ENCODE measurements around the gene CAMK4. TPM values are rescaled to one million over a fixed set of nuclear protein-coding genes. Genes with fewer than 3 reads are reported as not detected.

The CAMK4 gene
- total and polyA plus RNA-seq, 8 donors = 1.0 to 18.3 (median 14.8) TPM

- no peak overlapping the region for H3K27ac ChIP-seq
- no peaks in the 10 kb centered on the region for H3K4me1 ChIP-seq
- TF ChIP-seq CTCF (IDR thresholded peaks at IDR 0.05) = no peak
- H3K4me3 ChIP-seq = no peak overlapping the region
- no peaks in the 10 kb centered on the region for H3K9me3 ChIP-seq
- DNase-seq (no peak), ATAC-seq (no peak)
- H3K36me3 ChIP-seq = no peaks in the 10 kb centered on the region
- intact Hi-C loops (cut with DNase I) = no loop called here
- no peaks in the 10 kb centered on the region for H3K27me3 ChIP-seq
These were observed 86.8 kb downstream of the CAMK4 start for GRCh38 chr5:111310711-111311620.

DNA sequence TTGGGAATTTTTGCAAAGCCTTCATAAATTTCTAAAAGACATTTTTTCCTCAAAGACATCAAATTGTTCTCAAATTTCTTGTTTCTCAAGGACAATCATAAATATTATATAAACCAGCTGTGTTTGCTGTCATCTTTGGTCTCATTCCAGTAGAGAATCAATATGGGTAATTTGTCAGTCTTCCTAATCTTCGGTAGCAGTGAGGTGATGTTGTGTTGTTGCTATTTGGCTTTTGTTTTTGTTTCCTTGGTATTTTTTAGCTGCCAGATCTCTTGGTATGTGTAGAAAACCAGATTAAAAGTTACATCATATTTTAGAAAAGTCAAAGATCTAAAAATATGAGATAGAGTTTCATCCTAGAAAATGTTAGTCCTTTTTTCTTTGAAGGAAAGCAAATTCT lies 87.5 kb downstream of the CAMK4 start:
- H3K27me3 ChIP-seq = no peaks in the 10 kb centered on the region
- H3K4me3 ChIP-seq = no peak overlapping the region
- H3K36me3 ChIP-seq = no peaks in the 10 kb centered on the region
- no peak overlapping the region for H3K27ac ChIP-seq
- TF ChIP-seq CTCF (IDR thresholded peaks at IDR 0.05) = no peak
- H3K9me3 ChIP-seq = no peaks in the 10 kb centered on the region
- intact Hi-C loops (cut with DNase I) = no loop called here
- DNase-seq (no peak), ATAC-seq (no peak)
- no peaks in the 10 kb centered on the region for H3K4me1 ChIP-seq

DNA sequence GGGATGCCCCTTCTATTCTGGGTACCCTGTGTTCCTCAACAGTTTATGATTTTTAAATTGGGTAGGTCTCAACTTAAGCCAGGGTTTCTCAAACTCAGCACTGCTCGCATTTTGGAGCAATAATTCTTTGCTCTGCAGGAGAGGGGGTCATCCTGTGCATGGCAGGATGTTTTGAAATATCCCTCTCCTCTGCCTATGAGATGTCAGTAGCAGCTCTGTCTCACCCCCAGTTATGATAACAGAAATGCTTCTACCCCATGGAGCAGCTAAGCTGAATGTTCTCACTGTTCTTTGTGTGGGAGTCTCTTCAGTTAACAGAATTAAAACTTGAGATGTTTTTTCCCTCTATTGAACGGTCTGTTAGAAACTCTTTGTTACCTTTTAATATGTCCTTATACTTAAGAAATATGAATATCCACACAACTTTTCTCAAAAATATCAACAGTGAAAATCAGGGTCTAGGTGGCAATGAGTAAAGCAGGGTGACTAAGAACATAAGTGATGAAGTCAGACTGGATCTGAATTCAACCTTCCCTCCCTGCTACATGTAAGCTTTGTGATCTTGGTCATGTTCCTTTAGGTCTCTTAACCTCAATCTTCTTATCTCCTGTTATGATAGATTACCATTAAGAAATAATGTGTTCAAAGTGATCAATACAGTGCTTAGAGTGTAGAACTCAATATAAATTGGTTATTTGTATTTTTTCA lies 89.0 kb downstream of the CAMK4 start:
- H3K4me1 ChIP-seq = no peaks in the 10 kb centered on the region
- no peaks in the 10 kb centered on the region for H3K36me3 ChIP-seq
- DNase-seq = no peak
- H3K27me3 ChIP-seq = no peaks in the 10 kb centered on the region
- H3K27ac ChIP-seq = no peak overlapping the region
- H3K4me3 ChIP-seq = no peak overlapping the region
- intact Hi-C loops (cut with DNase I) = no loop called here
- no peak for ATAC-seq
- no peak for TF ChIP-seq CTCF (IDR thresholded peaks at IDR 0.05)
- no peaks in the 10 kb centered on the region for H3K9me3 ChIP-seq

GRCh38 chr5:111320953-111321352 lies 96.8 kb downstream of the CAMK4 start:
- ATAC-seq = no peak
- H3K4me3 ChIP-seq = no peak overlapping the region
- no peaks in the 10 kb centered on the region for H3K9me3 ChIP-seq
- no peaks in the 10 kb centered on the region for H3K4me1 ChIP-seq
- H3K27ac ChIP-seq = no peak overlapping the region
- intact Hi-C loops (cut with DNase I) = no loop called here
- H3K27me3 ChIP-seq = no peaks in the 10 kb centered on the region
- DNase-seq = no peak
- H3K36me3 ChIP-seq = no peaks in the 10 kb centered on the region
- no peak for TF ChIP-seq CTCF (IDR thresholded peaks at IDR 0.05)

DNA sequence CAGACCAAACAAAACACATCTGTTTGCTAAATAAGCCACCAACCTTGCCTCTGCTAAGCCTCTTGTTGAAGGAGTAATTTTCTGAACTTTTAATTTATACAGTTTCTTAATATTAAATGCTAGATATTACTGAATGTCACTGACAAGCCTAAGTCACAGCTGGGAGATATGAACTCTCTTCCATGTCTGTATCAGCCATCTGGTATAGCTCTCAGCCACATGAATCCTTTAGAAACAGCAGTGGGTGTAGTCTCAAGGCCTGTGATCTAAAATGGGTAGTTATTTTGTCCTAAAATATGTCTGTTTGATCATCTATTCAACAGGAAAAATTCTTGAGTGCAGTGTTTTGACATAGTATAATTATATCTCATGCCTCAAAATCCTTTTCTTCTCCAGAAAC lies 97.2 kb downstream of the CAMK4 start:
- H3K4me3 ChIP-seq = no peak overlapping the region
- H3K27ac ChIP-seq = no peak overlapping the region
- H3K27me3 ChIP-seq = no peaks in the 10 kb centered on the region
- TF ChIP-seq CTCF (IDR thresholded peaks at IDR 0.05) = no peak
- DNase-seq = peak in 1 of 4 donors; percentile 41
- H3K36me3 ChIP-seq = no peaks in the 10 kb centered on the region
- no peak for ATAC-seq
- intact Hi-C loops (cut with DNase I) = no loop called here
- no peaks in the 10 kb centered on the region for H3K9me3 ChIP-seq
- H3K4me1 ChIP-seq = no peaks in the 10 kb centered on the region
